ENCODE data around the gene CD151.

GRCh38 chr11:818396-819128 is 14.2 kb upstream of the CD151 start, which contains the start of gene PNPLA2:
- TF ChIP-seq, protein P1, sequence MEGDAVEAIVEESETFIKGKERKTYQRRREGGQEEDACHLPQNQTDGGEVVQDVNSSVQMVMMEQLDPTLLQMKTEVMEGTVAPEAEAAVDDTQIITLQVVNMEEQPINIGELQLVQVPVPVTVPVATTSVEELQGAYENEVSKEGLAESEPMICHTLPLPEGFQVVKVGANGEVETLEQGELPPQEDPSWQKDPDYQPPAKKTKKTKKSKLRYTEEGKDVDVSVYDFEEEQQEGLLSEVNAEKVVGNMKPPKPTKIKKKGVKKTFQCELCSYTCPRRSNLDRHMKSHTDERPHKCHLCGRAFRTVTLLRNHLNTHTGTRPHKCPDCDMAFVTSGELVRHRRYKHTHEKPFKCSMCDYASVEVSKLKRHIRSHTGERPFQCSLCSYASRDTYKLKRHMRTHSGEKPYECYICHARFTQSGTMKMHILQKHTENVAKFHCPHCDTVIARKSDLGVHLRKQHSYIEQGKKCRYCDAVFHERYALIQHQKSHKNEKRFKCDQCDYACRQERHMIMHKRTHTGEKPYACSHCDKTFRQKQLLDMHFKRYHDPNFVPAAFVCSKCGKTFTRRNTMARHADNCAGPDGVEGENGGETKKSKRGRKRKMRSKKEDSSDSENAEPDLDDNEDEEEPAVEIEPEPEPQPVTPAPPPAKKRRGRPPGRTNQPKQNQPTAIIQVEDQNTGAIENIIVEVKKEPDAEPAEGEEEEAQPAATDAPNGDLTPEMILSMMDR (IDR thresholded peaks at IDR 0.05; ENCODE audit: low read depth, low read length, missing input control): no peak
- no peak for TF ChIP-seq YY1 (IDR thresholded peaks at IDR 0.05)
- TF ChIP-seq, protein P2, sequence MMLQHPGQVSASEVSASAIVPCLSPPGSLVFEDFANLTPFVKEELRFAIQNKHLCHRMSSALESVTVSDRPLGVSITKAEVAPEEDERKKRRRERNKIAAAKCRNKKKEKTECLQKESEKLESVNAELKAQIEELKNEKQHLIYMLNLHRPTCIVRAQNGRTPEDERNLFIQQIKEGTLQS (IDR thresholded peaks at IDR 0.05): peak; percentile 77
- TF ChIP-seq, protein P3, sequence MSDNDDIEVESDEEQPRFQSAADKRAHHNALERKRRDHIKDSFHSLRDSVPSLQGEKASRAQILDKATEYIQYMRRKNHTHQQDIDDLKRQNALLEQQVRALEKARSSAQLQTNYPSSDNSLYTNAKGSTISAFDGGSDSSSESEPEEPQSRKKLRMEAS (IDR thresholded peaks at IDR 0.05): no peak
- no peak for TF ChIP-seq TAF1 (conservative IDR thresholded peaks at IDR 0.05)
- TF ChIP-seq RAD21 (IDR thresholded peaks at IDR 0.05): no peak
- TF ChIP-seq GABPA (IDR thresholded peaks at IDR 0.05 in 1 of 2, conservative IDR thresholded peaks at IDR 0.05 in 1 of 2): no peak
- TF ChIP-seq NR2F2 (IDR thresholded peaks at IDR 0.05): no peak
- no peak for TF ChIP-seq FOXA1 (IDR thresholded peaks at IDR 0.05)
- TF ChIP-seq, protein P4, sequence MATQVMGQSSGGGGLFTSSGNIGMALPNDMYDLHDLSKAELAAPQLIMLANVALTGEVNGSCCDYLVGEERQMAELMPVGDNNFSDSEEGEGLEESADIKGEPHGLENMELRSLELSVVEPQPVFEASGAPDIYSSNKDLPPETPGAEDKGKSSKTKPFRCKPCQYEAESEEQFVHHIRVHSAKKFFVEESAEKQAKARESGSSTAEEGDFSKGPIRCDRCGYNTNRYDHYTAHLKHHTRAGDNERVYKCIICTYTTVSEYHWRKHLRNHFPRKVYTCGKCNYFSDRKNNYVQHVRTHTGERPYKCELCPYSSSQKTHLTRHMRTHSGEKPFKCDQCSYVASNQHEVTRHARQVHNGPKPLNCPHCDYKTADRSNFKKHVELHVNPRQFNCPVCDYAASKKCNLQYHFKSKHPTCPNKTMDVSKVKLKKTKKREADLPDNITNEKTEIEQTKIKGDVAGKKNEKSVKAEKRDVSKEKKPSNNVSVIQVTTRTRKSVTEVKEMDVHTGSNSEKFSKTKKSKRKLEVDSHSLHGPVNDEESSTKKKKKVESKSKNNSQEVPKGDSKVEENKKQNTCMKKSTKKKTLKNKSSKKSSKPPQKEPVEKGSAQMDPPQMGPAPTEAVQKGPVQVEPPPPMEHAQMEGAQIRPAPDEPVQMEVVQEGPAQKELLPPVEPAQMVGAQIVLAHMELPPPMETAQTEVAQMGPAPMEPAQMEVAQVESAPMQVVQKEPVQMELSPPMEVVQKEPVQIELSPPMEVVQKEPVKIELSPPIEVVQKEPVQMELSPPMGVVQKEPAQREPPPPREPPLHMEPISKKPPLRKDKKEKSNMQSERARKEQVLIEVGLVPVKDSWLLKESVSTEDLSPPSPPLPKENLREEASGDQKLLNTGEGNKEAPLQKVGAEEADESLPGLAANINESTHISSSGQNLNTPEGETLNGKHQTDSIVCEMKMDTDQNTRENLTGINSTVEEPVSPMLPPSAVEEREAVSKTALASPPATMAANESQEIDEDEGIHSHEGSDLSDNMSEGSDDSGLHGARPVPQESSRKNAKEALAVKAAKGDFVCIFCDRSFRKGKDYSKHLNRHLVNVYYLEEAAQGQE (IDR thresholded peaks at IDR 0.05): no peak
- TF ChIP-seq SP1 (IDR thresholded peaks at IDR 0.05): peak; percentile 24
- TF ChIP-seq, protein P5, sequence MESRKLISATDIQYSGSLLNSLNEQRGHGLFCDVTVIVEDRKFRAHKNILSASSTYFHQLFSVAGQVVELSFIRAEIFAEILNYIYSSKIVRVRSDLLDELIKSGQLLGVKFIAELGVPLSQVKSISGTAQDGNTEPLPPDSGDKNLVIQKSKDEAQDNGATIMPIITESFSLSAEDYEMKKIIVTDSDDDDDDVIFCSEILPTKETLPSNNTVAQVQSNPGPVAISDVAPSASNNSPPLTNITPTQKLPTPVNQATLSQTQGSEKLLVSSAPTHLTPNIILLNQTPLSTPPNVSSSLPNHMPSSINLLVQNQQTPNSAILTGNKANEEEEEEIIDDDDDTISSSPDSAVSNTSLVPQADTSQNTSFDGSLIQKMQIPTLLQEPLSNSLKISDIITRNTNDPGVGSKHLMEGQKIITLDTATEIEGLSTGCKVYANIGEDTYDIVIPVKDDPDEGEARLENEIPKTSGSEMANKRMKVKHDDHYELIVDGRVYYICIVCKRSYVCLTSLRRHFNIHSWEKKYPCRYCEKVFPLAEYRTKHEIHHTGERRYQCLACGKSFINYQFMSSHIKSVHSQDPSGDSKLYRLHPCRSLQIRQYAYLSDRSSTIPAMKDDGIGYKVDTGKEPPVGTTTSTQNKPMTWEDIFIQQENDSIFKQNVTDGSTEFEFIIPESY (IDR thresholded peaks at IDR 0.05): no peak
- no peak for TF ChIP-seq HNF4A (conservative IDR thresholded peaks at IDR 0.05)
- TF ChIP-seq JUND (IDR thresholded peaks at IDR 0.05): peak; percentile 47 to 59

Data from liver (tissue), 3 donors.